ENCODE measurements around the gene PPP1R1B. TPM values are rescaled to one million over a fixed set of nuclear protein-coding genes. Genes with fewer than 3 reads are reported as not detected.
A peak's percentile ranks its signal among the peaks of the same experiment; 100 is the strongest.

Gene PPP1R1B
- total RNA-seq, 4 donors from 2014 or later, result 1.5 to 5.1 TPM; not detected in 2

DNA sequence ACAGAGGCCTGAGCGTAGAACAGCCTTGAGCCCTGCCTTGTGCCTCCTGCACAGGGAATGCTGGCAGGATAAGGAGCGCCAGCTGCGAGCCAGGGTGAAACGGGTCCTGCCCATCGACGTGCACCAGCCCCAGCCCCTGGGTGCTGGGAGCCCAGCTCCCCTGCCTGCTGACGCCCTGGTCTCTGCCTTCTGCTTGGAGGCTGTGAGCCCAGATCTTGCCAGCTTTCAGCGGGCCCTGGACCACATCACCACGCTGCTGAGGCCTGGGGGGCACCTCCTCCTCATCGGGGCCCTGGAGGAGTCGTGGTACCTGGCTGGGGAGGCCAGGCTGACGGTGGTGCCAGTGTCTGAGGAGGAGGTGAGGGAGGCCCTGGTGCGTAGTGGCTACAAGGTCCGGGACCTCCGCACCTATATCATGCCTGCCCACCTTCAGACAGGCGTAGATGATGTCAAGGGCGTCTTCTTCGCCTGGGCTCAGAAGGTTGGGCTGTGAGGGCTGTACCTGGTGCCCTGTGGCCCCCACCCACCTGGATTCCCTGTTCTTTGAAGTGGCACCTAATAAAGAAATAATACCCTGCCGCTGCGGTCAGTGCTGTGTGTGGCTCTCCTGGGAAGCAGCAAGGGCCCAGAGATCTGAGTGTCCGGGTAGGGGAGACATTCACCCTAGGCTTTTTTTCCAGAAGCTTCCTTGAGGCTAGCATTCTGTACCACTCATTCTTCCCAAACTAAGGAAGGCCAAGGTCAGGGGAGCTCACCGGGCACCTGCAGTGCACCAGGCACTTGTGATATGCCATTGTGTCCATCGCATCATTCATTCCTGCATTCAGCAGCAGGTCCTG lies 43.4 kb downstream of the PPP1R1B start:
- intact Hi-C loops (cut with DNase I; ENCODE audit: low total_unique reads), result loop anchor here (2.0 to 10.0 kb wide), 2 partner anchors 47 to 475 kb away; partner anchors contain the start of gene CACNB1
- no peaks in the 10 kb centered on the region for H3K9me3 ChIP-seq
- DNase-seq (no peak), ATAC-seq (no peak)
- H3K27ac ChIP-seq, result peak overlapping the region in 3 of 4 donors; percentile 96 to 99 (median 97)
- in situ Hi-C loops (cut with MboI; ENCODE audit: low sequenced_read_pairs in 4 of 4), result loop anchor here in 1 of 4 donors (5.0 kb wide), 1 partner anchor 48 kb away; no protein-coding TSS in a partner anchor
- H3K27me3 ChIP-seq, result no peaks in the 10 kb centered on the region
- no peaks in the 10 kb centered on the region for H3K36me3 ChIP-seq
- TF ChIP-seq, protein P1, sequence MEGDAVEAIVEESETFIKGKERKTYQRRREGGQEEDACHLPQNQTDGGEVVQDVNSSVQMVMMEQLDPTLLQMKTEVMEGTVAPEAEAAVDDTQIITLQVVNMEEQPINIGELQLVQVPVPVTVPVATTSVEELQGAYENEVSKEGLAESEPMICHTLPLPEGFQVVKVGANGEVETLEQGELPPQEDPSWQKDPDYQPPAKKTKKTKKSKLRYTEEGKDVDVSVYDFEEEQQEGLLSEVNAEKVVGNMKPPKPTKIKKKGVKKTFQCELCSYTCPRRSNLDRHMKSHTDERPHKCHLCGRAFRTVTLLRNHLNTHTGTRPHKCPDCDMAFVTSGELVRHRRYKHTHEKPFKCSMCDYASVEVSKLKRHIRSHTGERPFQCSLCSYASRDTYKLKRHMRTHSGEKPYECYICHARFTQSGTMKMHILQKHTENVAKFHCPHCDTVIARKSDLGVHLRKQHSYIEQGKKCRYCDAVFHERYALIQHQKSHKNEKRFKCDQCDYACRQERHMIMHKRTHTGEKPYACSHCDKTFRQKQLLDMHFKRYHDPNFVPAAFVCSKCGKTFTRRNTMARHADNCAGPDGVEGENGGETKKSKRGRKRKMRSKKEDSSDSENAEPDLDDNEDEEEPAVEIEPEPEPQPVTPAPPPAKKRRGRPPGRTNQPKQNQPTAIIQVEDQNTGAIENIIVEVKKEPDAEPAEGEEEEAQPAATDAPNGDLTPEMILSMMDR (IDR thresholded peaks at IDR 0.05 in 4 of 5, conservative IDR thresholded peaks at IDR 0.05 in 1 of 5), result no peak
- TF ChIP-seq POLR2A (IDR thresholded peaks at IDR 0.05), result no peak
- peaks cover 31 to 55% of the 10 kb centered on the region in 2 donors for H3K4me1 ChIP-seq
- H3K4me3 ChIP-seq, result no peak overlapping the region

DNA sequence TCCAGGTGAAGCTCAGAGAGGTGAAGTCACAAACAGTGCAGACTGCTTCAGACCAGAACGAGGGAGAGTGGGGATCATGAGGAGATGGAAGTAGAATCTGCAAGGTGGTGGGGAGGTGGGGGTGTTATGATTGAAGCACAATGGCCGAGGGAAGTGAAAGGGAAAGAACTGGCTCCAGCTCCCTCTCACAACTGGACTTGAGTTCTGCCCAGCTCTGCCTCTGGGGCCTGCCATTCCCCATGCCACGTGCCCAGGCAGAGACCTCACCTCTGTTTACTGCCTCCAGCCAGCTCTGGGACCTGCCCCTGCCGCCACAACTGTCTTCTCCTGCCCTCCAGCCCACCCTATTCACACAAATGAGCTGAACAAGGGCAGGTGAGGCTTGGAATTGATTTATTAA lies 44.0 kb downstream of the PPP1R1B start:
- intact Hi-C loops (cut with DNase I; ENCODE audit: low total_unique reads) (loop anchor here (2.0 kb wide), 1 partner anchor 48 kb away; no protein-coding TSS in a partner anchor), in situ Hi-C loops (cut with MboI; ENCODE audit: low sequenced_read_pairs in 4 of 4) (loop anchor here in 1 of 4 donors (5.0 kb wide), 1 partner anchor 48 kb away; no protein-coding TSS in a partner anchor)
- no peak for DNase-seq
- Histone ChIP-seq H3K4me1 (peaks cover 33 to 56% of the 10 kb centered on the region in 2 donors), H3K36me3 (no peaks in the 10 kb centered on the region), H3K9me3 (no peaks in the 10 kb centered on the region), H3K27me3 (no peaks in the 10 kb centered on the region), H3K27ac (peak overlapping the region; percentile 56 to 99 (median 96)), H3K4me3 (no peak overlapping the region)
- TF ChIP-seq, protein P1 (IDR thresholded peaks at IDR 0.05 in 4 of 5, conservative IDR thresholded peaks at IDR 0.05 in 1 of 5), result no peak
- TF ChIP-seq POLR2A (IDR thresholded peaks at IDR 0.05), result no peak
- no peak for ATAC-seq

DNA sequence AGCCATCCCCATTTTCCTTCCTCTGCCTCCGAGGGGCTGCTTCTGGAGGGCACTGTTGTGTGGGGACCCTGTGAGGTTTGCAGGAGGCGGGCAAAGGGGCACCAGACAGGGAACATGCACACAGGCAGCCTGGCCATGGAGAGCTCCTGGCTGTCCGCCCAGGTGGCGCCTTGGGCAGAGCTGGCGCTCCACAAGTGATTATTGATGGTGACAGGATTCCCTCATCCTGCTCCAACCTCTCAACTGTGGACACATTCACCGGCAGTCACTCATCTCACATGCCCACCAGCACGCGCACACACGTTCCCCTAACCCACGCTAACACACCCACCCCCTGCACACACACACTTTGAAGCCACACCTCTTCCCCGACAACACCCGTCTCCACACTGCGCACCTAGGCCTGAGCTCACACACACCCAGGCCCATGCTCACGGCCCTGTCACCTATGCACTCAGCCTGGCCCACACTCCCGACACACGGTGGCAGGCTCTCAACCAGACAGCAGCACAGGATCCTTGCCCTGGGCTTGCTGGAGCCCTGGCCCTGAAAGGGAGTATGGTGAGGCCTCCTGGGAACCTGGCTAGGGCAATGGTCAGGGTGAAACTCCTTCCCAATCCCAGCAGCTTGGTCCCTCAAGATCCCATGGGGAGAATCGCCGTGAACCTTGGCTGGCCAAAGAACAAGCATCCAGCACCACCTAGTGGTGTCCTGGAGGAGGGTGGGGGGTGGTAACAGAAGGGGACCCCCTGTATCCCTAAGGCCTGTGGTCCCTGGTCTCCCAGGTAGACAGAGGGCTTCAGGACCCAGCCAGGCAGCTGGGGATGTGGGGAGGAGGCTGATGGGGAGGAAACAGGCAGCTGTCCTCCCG lies 45.1 kb downstream of the PPP1R1B start:
- intact Hi-C loops (cut with DNase I; ENCODE audit: low total_unique reads) (loop anchor here (2.0 kb wide), 1 partner anchor 49 kb away; no protein-coding TSS in a partner anchor), in situ Hi-C loops (cut with MboI; ENCODE audit: low sequenced_read_pairs in 4 of 4) (loop anchor here in 1 of 4 donors (5.0 kb wide), 1 partner anchor 50 kb away; no protein-coding TSS in a partner anchor)
- H3K4me3 ChIP-seq, result no peak overlapping the region
- DNase-seq (peak in 1 of 2 donors; percentile 62), ATAC-seq (peak in 1 of 2 donors; percentile 17)
- H3K9me3 ChIP-seq, result no peaks in the 10 kb centered on the region
- H3K4me1 ChIP-seq, result peaks cover 32 to 57% of the 10 kb centered on the region in 2 donors
- H3K36me3 ChIP-seq, result no peaks in the 10 kb centered on the region
- peak overlapping the region; percentile 56 to 99 (median 96) for H3K27ac ChIP-seq
- H3K27me3 ChIP-seq, result no peaks in the 10 kb centered on the region
- TF ChIP-seq, protein P1 (IDR thresholded peaks at IDR 0.05 in 4 of 5, conservative IDR thresholded peaks at IDR 0.05 in 1 of 5), result peak; percentile 61 to 76 (median 70)
- no peak for TF ChIP-seq POLR2A (IDR thresholded peaks at IDR 0.05)

- no peaks in the 10 kb centered on the region for H3K9me3 ChIP-seq
- no peaks in the 10 kb centered on the region for H3K36me3 ChIP-seq
- TF ChIP-seq, protein P1 (IDR thresholded peaks at IDR 0.05 in 4 of 5, conservative IDR thresholded peaks at IDR 0.05 in 1 of 5), result no peak
- TF ChIP-seq POLR2A (IDR thresholded peaks at IDR 0.05), result no peak
- in situ Hi-C loops (cut with MboI; ENCODE audit: low sequenced_read_pairs in 4 of 4), result loop anchor here in 1 of 4 donors (5.0 kb wide), 1 partner anchor 50 kb away; no protein-coding TSS in a partner anchor
- H3K4me1 ChIP-seq, result peaks cover 34 to 53% of the 10 kb centered on the region in 2 donors
- H3K27me3 ChIP-seq, result no peaks in the 10 kb centered on the region
- no peak overlapping the region for H3K4me3 ChIP-seq
- intact Hi-C loops (cut with DNase I; ENCODE audit: low total_unique reads), result no loop called here
- no peak for DNase-seq
- ATAC-seq, result no peak
- H3K27ac ChIP-seq, result peak overlapping the region; percentile 56 to 99 (median 96)
These were observed 46.0 kb downstream of the PPP1R1B start for GRCh38 chr17:39672522-39673334.

Data from gastrocnemius medialis (tissue), 4 donors.